Stimulated activated CD8-positive, alpha-beta memory T cell treated with anti-CD3 and anti-CD28 coated beads, Interleukin-12 subunit alpha, Interleukin-12 subunit beta, amount 100 ng/mL, for 4 hours (primary cell): ENCODE results near the gene ZNF273.
"Not testable (repeated sequence)": the region's sequence is repeated elsewhere in the genome, so short reads cannot be mapped to it uniquely, and the experiment has no call there.

ENCODE experiments used
- DNase-seq: peaks from one replicate; pipeline ENCODE4 v3.0.0-alpha.2; 2020; ENCODE audit warnings: low read depth

The ZNF273 gene

GRCh38 chr7:64902806-64903721, at the start of gene ZNF273:
ZNF273 (plus strand) TSS chr7:64903273; CDS start chr7:64903318, 45 bp downstream.
- DNase-seq: peak; percentile 76

GRCh38 chr7:64853679-64854078, 49.4 kb upstream of the ZNF273 start:
- DNase-seq: no peak

GRCh38 chr7:64854969-64855368, 48.1 kb upstream of the ZNF273 start:
- DNase-seq: no peak

GRCh38 chr7:64863021-64863420, 40.1 kb upstream of the ZNF273 start:
- DNase-seq: no peak

- DNase-seq: not testable (repeated sequence)
These were observed 39.5 kb upstream of the ZNF273 start for GRCh38 chr7:64863530-64863929.

- DNase-seq: no peak
These were observed 39.1 kb upstream of the ZNF273 start for GRCh38 chr7:64863969-64864368.

GRCh38 chr7:64867863-64868440, 35.1 kb upstream of the ZNF273 start:
- no peak for DNase-seq

GRCh38 chr7:64868499-64868898, 34.6 kb upstream of the ZNF273 start:
- DNase-seq: no peak

- DNase-seq: no peak
These were observed 33.9 kb upstream of the ZNF273 start for GRCh38 chr7:64869121-64869725.

GRCh38 chr7:64869912-64870562, 33.0 kb upstream of the ZNF273 start:
- no peak for DNase-seq

GRCh38 chr7:64870656-64871055, 32.4 kb upstream of the ZNF273 start:
- no peak for DNase-seq

- DNase-seq: no peak
These were observed 31.3 kb upstream of the ZNF273 start for GRCh38 chr7:64871761-64872160.

GRCh38 chr7:64872351-64873154, 30.5 kb upstream of the ZNF273 start:
- no peak for DNase-seq

GRCh38 chr7:64873155-64873500, 29.9 kb upstream of the ZNF273 start:
- no peak for DNase-seq

- no peak for DNase-seq
These were observed 29.6 kb upstream of the ZNF273 start for GRCh38 chr7:64873517-64873916.

- no peak for DNase-seq
These were observed 29.0 kb upstream of the ZNF273 start for GRCh38 chr7:64874114-64874513.

- DNase-seq: no peak
These were observed 28.4 kb upstream of the ZNF273 start for GRCh38 chr7:64874562-64875250.

GRCh38 chr7:64875258-64875657, 27.8 kb upstream of the ZNF273 start:
- no peak for DNase-seq

GRCh38 chr7:64875658-64876406, 27.2 kb upstream of the ZNF273 start:
- DNase-seq: no peak
